GM12878 (cell line): ENCODE measurements around the gene S100A16.

Experiments
- EP300 ChIP-seq, 2 experiments: fragments of 150-350 bp in 1 of 2; IDR thresholded peaks; 2 replicates each; pipeline ENCODE4 v1.6.1; 2011 to 2012; ENCODE audit warnings: low read depth in 2 of 2, low read length in 2 of 2, borderline replicate concordance in 1 of 2, improper control_type of control experiment in 1 of 2, inconsistent platforms in 1 of 2; ENCODE audit not compliant: control insufficient read depth in 1 of 2
- ESRRA ChIP-seq: IDR thresholded peaks from 2 replicates; pipeline ENCODE4 v1.6.1; 2012; ENCODE audit warnings: mild to moderate bottlenecking, low read length, improper control_type of control experiment
- YY1 ChIP-seq: IDR thresholded peaks from 2 replicates; pipeline ENCODE4 v1.6.1; 2011; ENCODE audit warnings: low read depth, mild to moderate bottlenecking, low read length
- TF ChIP-seq, protein P1 (sequence below), 3 experiments: IDR thresholded peaks in 2 of 3; conservative IDR thresholded peaks in 1 of 3; 2 replicates each; pipeline ENCODE4 v1.5.1; 2011; ENCODE audit warnings: low read depth in 3 of 3, low read length in 3 of 3, mild to moderate bottlenecking in 3 of 3, control low read depth in 2 of 3, moderate library complexity in 2 of 3, inconsistent platforms in 1 of 3, mixed read lengths in 1 of 3; ENCODE audit not compliant: control insufficient read depth in 2 of 3, insufficient read depth in 1 of 3; ENCODE audit errors: extremely low read depth in 1 of 3

DNA sequence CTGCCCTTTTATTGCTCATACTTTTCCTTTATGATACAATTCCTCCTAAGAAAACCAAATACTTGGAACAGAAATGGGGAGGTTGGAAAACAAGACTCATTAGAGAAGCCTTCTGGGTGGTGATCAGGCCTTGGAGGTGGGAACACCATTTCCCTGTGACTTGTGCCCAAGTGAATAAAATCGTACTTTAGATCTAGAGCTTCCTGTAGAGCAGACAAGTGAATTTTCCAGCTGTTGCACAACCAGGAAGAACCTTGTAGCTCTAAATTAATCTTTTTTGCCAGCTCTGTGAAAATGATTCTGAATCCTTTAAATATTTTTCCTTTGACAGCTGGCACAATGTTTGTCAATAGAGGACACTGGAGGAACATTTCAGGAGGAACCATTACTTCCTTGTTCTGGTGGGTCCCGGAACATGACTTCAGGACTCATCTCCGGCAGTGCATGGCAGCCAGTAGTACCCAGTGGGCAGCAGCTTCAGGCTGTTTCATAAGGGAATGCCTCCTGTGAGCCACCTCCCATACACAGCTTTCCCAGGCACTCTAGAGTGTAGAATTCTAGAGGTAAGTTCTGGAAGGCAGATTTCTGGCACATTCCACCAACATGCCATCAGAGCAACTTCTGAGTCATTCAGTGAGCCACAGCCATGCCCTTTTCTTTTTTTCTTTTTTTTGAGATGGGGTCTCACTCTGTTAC, 40.0 kb upstream of the S100A16 start:
- TF ChIP-seq, protein P1, sequence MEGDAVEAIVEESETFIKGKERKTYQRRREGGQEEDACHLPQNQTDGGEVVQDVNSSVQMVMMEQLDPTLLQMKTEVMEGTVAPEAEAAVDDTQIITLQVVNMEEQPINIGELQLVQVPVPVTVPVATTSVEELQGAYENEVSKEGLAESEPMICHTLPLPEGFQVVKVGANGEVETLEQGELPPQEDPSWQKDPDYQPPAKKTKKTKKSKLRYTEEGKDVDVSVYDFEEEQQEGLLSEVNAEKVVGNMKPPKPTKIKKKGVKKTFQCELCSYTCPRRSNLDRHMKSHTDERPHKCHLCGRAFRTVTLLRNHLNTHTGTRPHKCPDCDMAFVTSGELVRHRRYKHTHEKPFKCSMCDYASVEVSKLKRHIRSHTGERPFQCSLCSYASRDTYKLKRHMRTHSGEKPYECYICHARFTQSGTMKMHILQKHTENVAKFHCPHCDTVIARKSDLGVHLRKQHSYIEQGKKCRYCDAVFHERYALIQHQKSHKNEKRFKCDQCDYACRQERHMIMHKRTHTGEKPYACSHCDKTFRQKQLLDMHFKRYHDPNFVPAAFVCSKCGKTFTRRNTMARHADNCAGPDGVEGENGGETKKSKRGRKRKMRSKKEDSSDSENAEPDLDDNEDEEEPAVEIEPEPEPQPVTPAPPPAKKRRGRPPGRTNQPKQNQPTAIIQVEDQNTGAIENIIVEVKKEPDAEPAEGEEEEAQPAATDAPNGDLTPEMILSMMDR (IDR thresholded peaks at IDR 0.05 in 2 of 3, conservative IDR thresholded peaks at IDR 0.05 in 1 of 3; ENCODE audit: control insufficient read depth in 2 of 3, extremely low read depth in 1 of 3, insufficient read depth in 1 of 3, low read depth in 3 of 3, low read length in 3 of 3), result no peak
- TF ChIP-seq EP300 (IDR thresholded peaks at IDR 0.05; ENCODE audit: borderline replicate concordance in 1 of 2, control insufficient read depth in 1 of 2, low read depth in 2 of 2, low read length in 2 of 2) (no peak), ESRRA (no peak), YY1 (no peak)
